ENCODE data around the gene WDR64. TPM values are rescaled to one million over a fixed set of nuclear protein-coding genes. Genes with fewer than 3 reads are reported as not detected.

The WDR64 gene
- polyA plus RNA-seq, 1 donor = 0.58 TPM

- DNase-seq = peak; percentile 19
Observed at GRCh38 chr1:241738284-241739078, 86.4 kb downstream of the WDR64 start.

GRCh38 chr1:241742084-241742483, 90.0 kb downstream of the WDR64 start:
- no peak for DNase-seq

- DNase-seq = no peak
Observed at GRCh38 chr1:241744591-241744990, 92.5 kb downstream of the WDR64 start.

GRCh38 chr1:241747992-241748391, 95.9 kb downstream of the WDR64 start:
- no peak for DNase-seq

GRCh38 chr1:241749041-241749944, 97.2 kb downstream of the WDR64 start:
- no peak for DNase-seq

GRCh38 chr1:241749945-241750695, 98.0 kb downstream of the WDR64 start:
- no peak for DNase-seq

- DNase-seq = no peak
Observed at GRCh38 chr1:241751524-241751923, 99.4 kb downstream of the WDR64 start.

GRCh38 chr1:241762713-241763339, 110.7 kb downstream of the WDR64 start:
- no peak for DNase-seq

GRCh38 chr1:241765390-241765789, 113.3 kb downstream of the WDR64 start:
- DNase-seq = no peak

GRCh38 chr1:241767737-241768136, 115.7 kb downstream of the WDR64 start:
- no peak for DNase-seq

- no peak for DNase-seq
Observed at GRCh38 chr1:241770115-241770514, 118.0 kb downstream of the WDR64 start.

- no peak for DNase-seq
Observed at GRCh38 chr1:241771117-241771516, 119.0 kb downstream of the WDR64 start.

GRCh38 chr1:241772932-241773500, 120.9 kb downstream of the WDR64 start:
- DNase-seq = no peak

GRCh38 chr1:241773991-241774390, 121.9 kb downstream of the WDR64 start:
- DNase-seq = no peak

- no peak for DNase-seq
Observed at GRCh38 chr1:241775021-241775420, 122.9 kb downstream of the WDR64 start.

- DNase-seq = no peak
Observed at GRCh38 chr1:241776911-241777310, 124.8 kb downstream of the WDR64 start.

- no peak for DNase-seq
Observed at GRCh38 chr1:241778117-241778516, 126.0 kb downstream of the WDR64 start.

GRCh38 chr1:241779897-241780296, 127.8 kb downstream of the WDR64 start:
- no peak for DNase-seq

GRCh38 chr1:241782396-241782795, 130.3 kb downstream of the WDR64 start:
- DNase-seq = no peak

GRCh38 chr1:241787691-241788090, 135.6 kb downstream of the WDR64 start:
- no peak for DNase-seq

- DNase-seq = no peak
Observed at GRCh38 chr1:241789061-241789460, 137.0 kb downstream of the WDR64 start.

- DNase-seq = no peak
Observed at GRCh38 chr1:241799416-241799815, 147.3 kb downstream of the WDR64 start.

Measured in left kidney (tissue), 2 donors.